ENCODE results near the gene ATP11A. TPM values are rescaled to one million over a fixed set of nuclear protein-coding genes. Genes with fewer than 3 reads are reported as not detected.
A peak's percentile ranks its signal among the peaks of the same experiment; 100 is the strongest.

The ATP11A gene
- total RNA-seq, 6 experiments from 2014 or later, result 24.3 to 57.4 (median 33.1) TPM

GRCh38 chr13:112730157-112730671, 40.4 kb downstream of the ATP11A start:
- H3K36me3 ChIP-seq, result no peaks in the 10 kb centered on the region
- intact Hi-C loops (cut with DNase I), result no loop called here
- TF ChIP-seq POLR2A (IDR thresholded peaks at IDR 0.05), result no peak
- no peak for TF ChIP-seq CTCF (IDR thresholded peaks at IDR 0.05)
- no peak overlapping the region for H3K4me3 ChIP-seq
- no peaks in the 10 kb centered on the region for H3K27me3 ChIP-seq
- no peaks in the 10 kb centered on the region for H3K9me3 ChIP-seq
- H3K27ac ChIP-seq, result no peak overlapping the region
- DNase-seq, result no peak
- no peak for ATAC-seq
- H3K4me1 ChIP-seq, result peaks cover 0 to 5% (median 0%) of the 10 kb centered on the region in 4 donors
- 97% methylated on average over 6 of the region's 21 CpGs for WGBS (ENCODE audit: insufficient coverage, low coverage, low lambda C conversion rate, missing lambda C conversion rate)

GRCh38 chr13:112731667-112732616, 42.1 kb downstream of the ATP11A start:
- intact Hi-C loops (cut with DNase I), result no loop called here
- WGBS (ENCODE audit: insufficient coverage, low coverage, low lambda C conversion rate, missing lambda C conversion rate), result 86% methylated on average over 13 of the region's 20 CpGs

GRCh38 chr13:112732679-112733078, 42.8 kb downstream of the ATP11A start:
- TF ChIP-seq POLR2A (IDR thresholded peaks at IDR 0.05), result no peak
- no peak for TF ChIP-seq CTCF (IDR thresholded peaks at IDR 0.05)
- 95% methylated on average over 10 of the region's 10 CpGs for WGBS (ENCODE audit: insufficient coverage, low coverage, low lambda C conversion rate, missing lambda C conversion rate)
- Histone ChIP-seq H3K4me3 (no peak overlapping the region), H3K4me1 (no peaks in the 10 kb centered on the region), H3K27ac (no peak overlapping the region), H3K36me3 (no peaks in the 10 kb centered on the region), H3K27me3 (no peaks in the 10 kb centered on the region), H3K9me3 (no peaks in the 10 kb centered on the region)
- ATAC-seq (no peak), DNase-seq (peak in 1 of 3 donors; percentile 27)
- intact Hi-C loops (cut with DNase I), result no loop called here

More at GRCh38 chr13:112731667-112732616, 42.1 kb downstream of the ATP11A start:
- Histone ChIP-seq H3K27ac (no peak overlapping the region), H3K36me3 (no peaks in the 10 kb centered on the region), H3K27me3 (no peaks in the 10 kb centered on the region), H3K4me1 (no peaks in the 10 kb centered on the region), H3K4me3 (no peak overlapping the region), H3K9me3 (no peaks in the 10 kb centered on the region)
- TF ChIP-seq POLR2A (IDR thresholded peaks at IDR 0.05) (no peak), CTCF (IDR thresholded peaks at IDR 0.05) (no peak)
- ATAC-seq, result no peak
- peak in 1 of 3 donors; percentile 24 for DNase-seq

GRCh38 chr13:112733112-112733511, 43.3 kb downstream of the ATP11A start:
- no peaks in the 10 kb centered on the region for H3K9me3 ChIP-seq
- 92% methylated on average over 6 of the region's 6 CpGs for WGBS (ENCODE audit: insufficient coverage, low coverage, low lambda C conversion rate, missing lambda C conversion rate)
- DNase-seq (peak in 1 of 3 donors; percentile 36), ATAC-seq (no peak)
- intact Hi-C loops (cut with DNase I), result no loop called here
- H3K4me3 ChIP-seq, result no peak overlapping the region
- H3K36me3 ChIP-seq, result no peaks in the 10 kb centered on the region
- no peak for TF ChIP-seq CTCF (IDR thresholded peaks at IDR 0.05)
- TF ChIP-seq POLR2A (IDR thresholded peaks at IDR 0.05), result no peak
- no peaks in the 10 kb centered on the region for H3K4me1 ChIP-seq
- no peak overlapping the region for H3K27ac ChIP-seq
- H3K27me3 ChIP-seq, result no peaks in the 10 kb centered on the region
